ENCODE results near the gene ACTA2. TPM values are rescaled to one million over a fixed set of nuclear protein-coding genes. Genes with fewer than 3 reads are reported as not detected.

ACTA2 gene
- total RNA-seq, 6 experiments from 2014 or later, result 112 to 178 (median 164) TPM

DNA sequence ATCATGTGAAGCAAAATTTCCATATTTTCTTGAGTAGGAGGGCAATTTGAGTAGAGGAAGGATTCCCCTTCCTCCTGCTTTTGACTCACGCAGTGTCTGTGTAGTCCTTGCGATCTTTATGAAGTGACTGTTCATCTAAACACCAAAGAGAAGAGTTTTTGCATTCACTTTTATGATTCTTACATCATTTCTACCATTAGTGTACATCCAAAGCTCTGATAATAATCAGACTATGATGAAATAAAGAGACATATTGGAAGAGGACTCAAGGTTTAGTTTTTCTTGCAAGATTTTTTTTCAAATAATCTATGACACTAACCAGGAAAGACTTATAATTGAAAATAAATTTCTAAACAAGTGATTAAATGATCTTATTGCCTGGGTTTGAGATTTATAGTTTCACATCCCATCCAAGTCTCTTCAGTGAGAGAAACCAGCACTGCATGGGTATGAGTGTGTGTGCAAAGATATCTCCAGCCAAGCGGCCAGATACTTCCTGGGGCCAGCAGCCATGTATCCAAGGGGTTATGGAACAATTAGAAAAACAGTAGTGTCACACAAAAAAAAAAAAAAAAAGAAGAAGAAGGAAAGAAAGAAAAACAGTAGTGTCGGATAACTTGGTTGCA lies 2.0 kb upstream of the ACTA2 start:
- H3K4me3 Mint-ChIP-seq, result no peak overlapping the region
- H3K9me3 Mint-ChIP-seq, result no peaks in the 10 kb centered on the region
- H3K27ac Mint-ChIP-seq, result no peak overlapping the region
- peaks cover 62% of the 10 kb centered on the region for H3K4me1 Mint-ChIP-seq (ENCODE audit: low read depth)
- H3K27me3 Mint-ChIP-seq (ENCODE audit: insufficient read depth), result no peaks in the 10 kb centered on the region
- DNase-seq, result no peak
- TF ChIP-seq, protein P1, sequence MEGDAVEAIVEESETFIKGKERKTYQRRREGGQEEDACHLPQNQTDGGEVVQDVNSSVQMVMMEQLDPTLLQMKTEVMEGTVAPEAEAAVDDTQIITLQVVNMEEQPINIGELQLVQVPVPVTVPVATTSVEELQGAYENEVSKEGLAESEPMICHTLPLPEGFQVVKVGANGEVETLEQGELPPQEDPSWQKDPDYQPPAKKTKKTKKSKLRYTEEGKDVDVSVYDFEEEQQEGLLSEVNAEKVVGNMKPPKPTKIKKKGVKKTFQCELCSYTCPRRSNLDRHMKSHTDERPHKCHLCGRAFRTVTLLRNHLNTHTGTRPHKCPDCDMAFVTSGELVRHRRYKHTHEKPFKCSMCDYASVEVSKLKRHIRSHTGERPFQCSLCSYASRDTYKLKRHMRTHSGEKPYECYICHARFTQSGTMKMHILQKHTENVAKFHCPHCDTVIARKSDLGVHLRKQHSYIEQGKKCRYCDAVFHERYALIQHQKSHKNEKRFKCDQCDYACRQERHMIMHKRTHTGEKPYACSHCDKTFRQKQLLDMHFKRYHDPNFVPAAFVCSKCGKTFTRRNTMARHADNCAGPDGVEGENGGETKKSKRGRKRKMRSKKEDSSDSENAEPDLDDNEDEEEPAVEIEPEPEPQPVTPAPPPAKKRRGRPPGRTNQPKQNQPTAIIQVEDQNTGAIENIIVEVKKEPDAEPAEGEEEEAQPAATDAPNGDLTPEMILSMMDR (IDR thresholded peaks at IDR 0.05), result no peak
- no peaks in the 10 kb centered on the region; the same call in 1 of the 2 replicates for H3K36me3 Mint-ChIP-seq (ENCODE audit: low read depth)

DNA sequence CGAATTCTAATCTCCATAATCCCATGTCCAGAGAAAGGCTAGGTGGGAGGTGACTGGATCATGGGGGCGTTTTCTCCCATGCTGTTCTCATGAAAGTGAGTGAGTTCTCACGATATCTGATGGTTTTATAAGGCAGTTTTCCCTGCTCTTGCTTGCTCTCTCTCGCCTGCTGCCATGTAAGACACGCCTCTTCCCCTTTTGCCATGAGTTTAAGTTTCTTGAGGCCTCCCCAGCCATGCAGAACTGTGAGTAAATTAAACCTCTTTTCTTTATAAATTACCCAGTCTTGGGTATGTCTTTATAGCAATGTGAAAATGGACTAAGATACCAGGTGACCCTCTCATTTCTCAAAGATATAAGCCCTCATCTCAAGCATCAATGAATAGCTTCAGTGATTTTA lies 1.1 kb upstream of the ACTA2 start:
- Mint-ChIP-seq H3K36me3 (ENCODE audit: low read depth) (no peaks in the 10 kb centered on the region; the same call in 1 of the 2 replicates), H3K27me3 (ENCODE audit: insufficient read depth) (no peaks in the 10 kb centered on the region), H3K4me3 (no peak overlapping the region), H3K27ac (no peak overlapping the region), H3K9me3 (no peaks in the 10 kb centered on the region), H3K4me1 (ENCODE audit: low read depth) (peaks cover 61% of the 10 kb centered on the region)
- TF ChIP-seq, protein P1 (IDR thresholded peaks at IDR 0.05), result no peak
- no peak for DNase-seq

DNA sequence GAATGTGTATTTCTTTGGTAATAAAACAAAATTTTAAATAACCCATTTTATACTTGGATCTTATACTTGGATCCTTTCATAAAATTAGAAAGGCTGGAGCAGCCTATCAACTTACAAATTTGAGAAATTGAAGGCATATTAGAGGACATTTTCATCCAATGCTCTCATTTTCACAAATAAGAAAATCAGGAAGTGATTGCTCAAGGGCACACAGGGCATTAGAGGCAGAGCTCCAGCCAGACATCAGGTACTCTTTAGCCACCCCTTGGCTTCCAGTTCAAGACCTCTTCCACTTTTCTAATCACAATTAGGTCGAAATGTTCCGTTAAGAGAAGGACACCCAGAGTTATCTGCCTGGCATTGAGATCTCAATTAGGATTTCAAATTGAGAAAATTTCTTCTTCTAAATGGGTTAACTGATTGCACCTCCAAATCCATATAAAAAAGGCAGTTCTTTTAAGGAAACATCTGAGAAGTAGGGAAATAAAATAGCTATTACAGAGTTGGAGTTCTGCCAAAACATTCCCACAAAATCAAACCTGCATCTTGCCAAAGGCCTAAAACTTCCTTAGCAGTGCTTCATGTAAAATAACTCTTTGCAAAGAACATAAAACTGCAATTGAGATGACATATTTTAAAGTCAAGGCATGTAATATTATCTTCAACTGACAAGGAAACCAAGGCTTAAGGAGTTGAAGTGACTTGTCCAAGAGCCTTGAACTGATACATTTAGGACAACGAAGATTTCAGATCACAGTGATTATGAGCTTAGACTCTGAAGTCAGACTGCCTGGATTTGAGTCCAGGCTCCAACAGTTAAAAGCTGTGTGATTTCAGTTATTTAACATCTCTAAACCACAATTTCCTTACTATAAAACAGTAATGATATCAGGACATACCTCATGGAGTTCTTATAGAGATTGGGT lies 2.4 kb downstream of the ACTA2 start:
- H3K27me3 Mint-ChIP-seq (ENCODE audit: insufficient read depth), result no peaks in the 10 kb centered on the region
- no peak for DNase-seq
- TF ChIP-seq, protein P1 (IDR thresholded peaks at IDR 0.05), result no peak
- peak overlapping the region; percentile 84 for H3K4me3 Mint-ChIP-seq
- H3K36me3 Mint-ChIP-seq (ENCODE audit: low read depth), result peaks cover 5% of the 10 kb centered on the region; the same call in 1 of the 2 replicates
- H3K27ac Mint-ChIP-seq, result peak overlapping the region; percentile 92
- no peaks in the 10 kb centered on the region for H3K9me3 Mint-ChIP-seq
- peaks cover 62% of the 10 kb centered on the region for H3K4me1 Mint-ChIP-seq (ENCODE audit: low read depth)

DNA sequence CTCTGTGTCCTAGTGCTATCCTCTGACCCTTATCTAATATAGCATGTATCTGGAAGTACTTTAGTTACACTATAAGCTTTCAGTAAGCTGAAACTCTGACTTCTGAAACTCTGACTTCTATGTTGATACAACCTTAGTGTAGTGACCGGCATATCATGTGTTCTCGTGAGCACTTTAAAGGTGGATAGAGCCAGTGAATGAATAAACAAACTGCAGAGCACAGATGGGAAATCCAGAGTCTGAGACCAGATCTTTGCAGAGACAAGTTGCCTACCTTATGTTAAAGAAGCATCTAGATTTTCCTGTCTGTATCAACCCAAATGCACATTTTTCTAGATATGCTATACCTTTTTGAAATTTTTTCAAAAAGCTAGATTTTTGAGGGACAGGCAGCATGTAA lies 3.5 kb downstream of the ACTA2 start:
- H3K27ac Mint-ChIP-seq, result peak overlapping the region; percentile 92
- H3K36me3 Mint-ChIP-seq (ENCODE audit: low read depth), result peaks cover 5% of the 10 kb centered on the region; the same call in 1 of the 2 replicates
- DNase-seq, result no peak
- H3K4me3 Mint-ChIP-seq, result no peak overlapping the region
- H3K27me3 Mint-ChIP-seq (ENCODE audit: insufficient read depth), result no peaks in the 10 kb centered on the region; the same call in 1 of the 2 replicates
- H3K9me3 Mint-ChIP-seq, result no peaks in the 10 kb centered on the region
- TF ChIP-seq, protein P1 (IDR thresholded peaks at IDR 0.05), result no peak
- peaks cover 62% of the 10 kb centered on the region for H3K4me1 Mint-ChIP-seq (ENCODE audit: low read depth)

DNA sequence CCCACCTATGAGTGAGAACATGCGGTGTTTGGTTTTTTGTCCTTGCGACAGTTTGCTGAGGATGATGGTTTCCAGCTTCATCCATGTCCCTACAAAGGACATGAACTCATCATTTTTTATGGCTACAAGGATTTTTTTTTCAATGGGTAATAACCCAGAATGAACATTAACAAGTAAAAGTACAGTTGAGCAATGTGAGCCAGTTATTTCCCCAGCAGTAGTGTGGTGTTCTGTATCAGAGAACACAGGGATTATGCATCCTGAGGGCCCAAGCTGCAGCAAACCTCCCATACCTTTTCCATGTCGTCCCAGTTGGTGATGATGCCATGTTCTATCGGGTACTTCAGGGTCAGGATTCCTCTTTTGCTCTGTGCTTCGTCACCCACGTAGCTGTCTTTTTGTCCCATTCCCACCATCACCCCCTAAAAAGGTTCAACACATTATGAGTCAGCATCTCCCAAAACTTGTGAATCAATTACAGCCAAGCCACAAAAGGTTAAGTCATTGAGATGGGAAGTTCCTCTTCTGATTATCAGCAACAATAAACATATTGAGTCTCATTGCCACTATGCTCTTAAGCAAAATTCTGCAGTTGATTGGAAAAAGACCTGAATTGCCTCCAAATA lies 5.5 kb downstream of the ACTA2 start:
- peaks cover 11% of the 10 kb centered on the region; the same call in 1 of the 2 replicates for H3K36me3 Mint-ChIP-seq (ENCODE audit: low read depth)
- no peaks in the 10 kb centered on the region; the same call in 1 of the 2 replicates for H3K27me3 Mint-ChIP-seq (ENCODE audit: insufficient read depth)
- no peak for DNase-seq
- peaks cover 42% of the 10 kb centered on the region for H3K4me1 Mint-ChIP-seq (ENCODE audit: low read depth)
- H3K27ac Mint-ChIP-seq, result no peak overlapping the region
- H3K9me3 Mint-ChIP-seq, result no peaks in the 10 kb centered on the region
- TF ChIP-seq, protein P1 (IDR thresholded peaks at IDR 0.05), result no peak
- no peak overlapping the region for H3K4me3 Mint-ChIP-seq

All from HFFc6 (cell line).